Measurements from ENCODE around the gene KSR2. TPM values are rescaled to one million over a fixed set of nuclear protein-coding genes. Genes with fewer than 3 reads are reported as not detected.

Gene KSR2
- total RNA-seq, 1 experiment from 2014 or later, result 1.3 TPM

DNA sequence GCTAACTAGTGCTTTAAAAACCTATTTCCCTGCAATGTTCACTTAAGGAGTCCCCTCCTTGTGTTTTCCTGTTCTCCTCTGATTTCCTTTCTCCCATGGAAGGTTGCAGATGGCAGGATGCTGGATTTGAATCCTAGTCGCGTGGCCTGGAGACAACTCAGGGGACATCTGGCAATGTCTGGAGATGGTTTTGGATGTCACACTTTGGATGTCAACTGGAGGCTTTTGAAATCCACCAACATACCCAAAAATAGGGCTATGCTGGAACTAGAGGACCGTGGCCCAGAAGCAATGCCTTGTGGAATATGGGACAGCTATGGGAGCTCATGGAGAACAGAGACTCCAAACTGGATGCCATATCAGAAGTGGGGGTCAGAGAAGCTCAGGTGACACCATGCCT, 511.6 kb downstream of the KSR2 start:
- H3K36me3 Mint-ChIP-seq (ENCODE audit: insufficient read depth in 1 of 3, low read depth in 3 of 3), result peaks cover 0 to 2% (median 0%) of the 10 kb centered on the region in 3 experiments; a peak in 2 of 7 replicates
- Histone ChIP-seq H2BK12ac (ENCODE audit: insufficient read length, low read depth, low read length) (no peak overlapping the region), H3K9ac (ENCODE audit: extremely low read depth, insufficient read length, low read length) (no peak overlapping the region), H4K20me1 (ENCODE audit: control insufficient read depth, insufficient read depth, insufficient read length) (no peaks in the 10 kb centered on the region), H3K79me2 (ENCODE audit: insufficient read depth, low read length) (no peaks in the 10 kb centered on the region), H3K4me2 (ENCODE audit: insufficient read depth, insufficient read length, low read length) (no peak overlapping the region), H4K91ac (ENCODE audit: insufficient read length, low read depth, low read length) (no peak overlapping the region), H3K4ac (ENCODE audit: low read depth, low read length) (no peak overlapping the region), H2AK5ac (ENCODE audit: insufficient read length, low read length) (no peak overlapping the region), H3K79me1 (ENCODE audit: insufficient read depth, low read depth, low read length, poor library complexity, severe bottlenecking) (no peaks in the 10 kb centered on the region), H2BK5ac (ENCODE audit: insufficient read length, low read length) (no peak overlapping the region), H2AFZ (ENCODE audit: low read length) (no peak overlapping the region), H4K8ac (replicated peaks; ENCODE audit: insufficient read length, low read depth, low read length) (no peak overlapping the region), H3K23ac (ENCODE audit: insufficient read length, low read depth, low read length) (no peak overlapping the region), H3K4me1 (ENCODE audit: insufficient read depth, low read length) (no peaks in the 10 kb centered on the region), H3K18ac (ENCODE audit: insufficient read length, low read depth, low read length) (no peak overlapping the region), H3K9me3 (ENCODE audit: control insufficient read depth, low read depth, low read length) (no peaks in the 10 kb centered on the region), H2BK120ac (ENCODE audit: low read depth, low read length, poor library complexity, severe bottlenecking) (no peak overlapping the region), H3K14ac (ENCODE audit: insufficient read depth, low read length) (no peak overlapping the region), H3K27me3 (ENCODE audit: insufficient read depth, low read length) (no peaks in the 10 kb centered on the region), H2BK20ac (ENCODE audit: low read depth, low read length, poor library complexity, severe bottlenecking) (no peak overlapping the region), H2BK15ac (ENCODE audit: low read depth, low read length) (no peak overlapping the region), H3K27ac (ENCODE audit: insufficient read length, low read depth, low read length) (no peak overlapping the region), H3K23me2 (ENCODE audit: insufficient read length, low read depth, low read length, poor library complexity, severe bottlenecking) (no peaks in the 10 kb centered on the region), H3T11ph (ENCODE audit: low read length) (no peak overlapping the region), H3K56ac (ENCODE audit: insufficient read length, low read depth, low read length) (no peak overlapping the region), H4K5ac (ENCODE audit: insufficient read length, low read depth, low read length) (no peak overlapping the region)
- WGBS (ENCODE audit: extremely low coverage, insufficient read length, low lambda C conversion rate), result no CpG with 5 or more reads among the region's 3 CpGs
- TF ChIP-seq, protein P1, sequence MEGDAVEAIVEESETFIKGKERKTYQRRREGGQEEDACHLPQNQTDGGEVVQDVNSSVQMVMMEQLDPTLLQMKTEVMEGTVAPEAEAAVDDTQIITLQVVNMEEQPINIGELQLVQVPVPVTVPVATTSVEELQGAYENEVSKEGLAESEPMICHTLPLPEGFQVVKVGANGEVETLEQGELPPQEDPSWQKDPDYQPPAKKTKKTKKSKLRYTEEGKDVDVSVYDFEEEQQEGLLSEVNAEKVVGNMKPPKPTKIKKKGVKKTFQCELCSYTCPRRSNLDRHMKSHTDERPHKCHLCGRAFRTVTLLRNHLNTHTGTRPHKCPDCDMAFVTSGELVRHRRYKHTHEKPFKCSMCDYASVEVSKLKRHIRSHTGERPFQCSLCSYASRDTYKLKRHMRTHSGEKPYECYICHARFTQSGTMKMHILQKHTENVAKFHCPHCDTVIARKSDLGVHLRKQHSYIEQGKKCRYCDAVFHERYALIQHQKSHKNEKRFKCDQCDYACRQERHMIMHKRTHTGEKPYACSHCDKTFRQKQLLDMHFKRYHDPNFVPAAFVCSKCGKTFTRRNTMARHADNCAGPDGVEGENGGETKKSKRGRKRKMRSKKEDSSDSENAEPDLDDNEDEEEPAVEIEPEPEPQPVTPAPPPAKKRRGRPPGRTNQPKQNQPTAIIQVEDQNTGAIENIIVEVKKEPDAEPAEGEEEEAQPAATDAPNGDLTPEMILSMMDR (conservative IDR thresholded peaks at IDR 0.05), result no peak
- H3K27me3 Mint-ChIP-seq (ENCODE audit: low read depth), result peaks cover 2% of the 10 kb centered on the region; the same call in 1 of the 2 replicates
- H3K4me1 Mint-ChIP-seq, result no peaks in the 10 kb centered on the region
- no peak overlapping the region; a peak in 1 of 7 replicates for H3K27ac Mint-ChIP-seq
- peaks cover 0 to 2% of the 10 kb centered on the region in 2 experiments; a peak in 1 of 5 replicates for H3K9me3 Mint-ChIP-seq
- no peak overlapping the region for H3K4me3 Mint-ChIP-seq
- no peak for DNase-seq

All from H9 (cell line).